HCT116 (cell line): ENCODE data around the gene CFAP46. TPM values are rescaled to one million over a fixed set of nuclear protein-coding genes. Genes with fewer than 3 reads are reported as not detected.
"Not testable (repeated sequence)": the region's sequence is repeated elsewhere in the genome, so short reads cannot be mapped to it uniquely, and the experiment has no call there.

Source experiments
- ATAC-seq: fragments of 200-7000 bp; cut with Tn5 transposase; 2 replicates; pipeline ENCODE4 v1.9.1; 2020; ENCODE audit warnings: mild to moderate bottlenecking, moderate library complexity
- BruUV-seq: library from RNA; stranded (reverse); fragments of 400-500 nt; replicated peaks from 2 replicates; lab custom pipeline; 2021; lab: Mats Ljungman, UMichigan
- CTCF ChIA-PET: fragments of 300-600 bp; sonication (Branson Sonifier 250); formaldehyde crosslinking; loops from one replicate; lab custom pipeline; 2021; ENCODE audit warnings: antibody characterized with exemption; lab: Charles Lee
- POLR2A ChIA-PET: fragments of 300-600, 350-600 bp; sonication (Branson Sonifier 250); formaldehyde crosslinking; loops from one replicate; lab custom pipeline; 2021; ENCODE audit warnings: antibody characterized with exemption; lab: Charles Lee
- RAD21 ChIA-PET, 2 experiments: fragments of 300-600 bp; sonication (Branson Sonifier 250); formaldehyde crosslinking; loops; one replicate each; lab custom pipeline; 2023; ENCODE audit warnings: low total read pairs in 2 of 2; ENCODE audit not compliant: uncharacterized antibody in 2 of 2, unreplicated experiment in 2 of 2, low non-redundant PET in 1 of 2; lab: Charles Lee
- DNase-seq: peaks from one replicate; pipeline ENCODE4 v3.0.0-alpha.2; 2010; ENCODE audit warnings: low read depth, low spot score
- H2AFZ ChIP-seq: fragments of 200-600 bp; shearing (Covaris generic), sonication (generic); 2 replicates; pipeline ENCODE4 v1.6.1; 2017; ENCODE audit warnings: low read depth, mixed run types, mixed read lengths, antibody characterized with exemption, low read length; ENCODE audit not compliant: poor library complexity, severe bottlenecking
- H3K27ac ChIP-seq: 2 replicates; pipeline ENCODE4 v1.5.1; 2012; ENCODE audit warnings: low read depth, low read length
- H3K27me3 ChIP-seq: fragments of 200-600 bp; sonication (generic); 2 replicates; pipeline ENCODE4 v1.6.1; 2016; ENCODE audit warnings: mixed run types, low read length, mixed read lengths; ENCODE audit not compliant: insufficient read depth
- H3K36me3 ChIP-seq, 2 experiments: fragments of 200-500 bp in 1 of 2; fragments of 200-600 bp in 1 of 2; sonication (Bioruptor generic) in 1 of 2; sonication (generic) in 1 of 2; 2 replicates each; pipeline versions ENCODE4 v1.5.1 to v1.6.1; 2014 to 2016; ENCODE audit warnings: low read length in 2 of 2, inconsistent platforms in 1 of 2, mixed read lengths in 1 of 2, mixed run types in 1 of 2; ENCODE audit not compliant: insufficient read depth in 2 of 2, control insufficient read depth in 1 of 2
- H3K4me1 ChIP-seq, 2 experiments: fragments of 200-600 bp in 1 of 2; sonication (generic) in 1 of 2; 2 replicates each; pipeline versions ENCODE4 v1.5.1 to v1.6.1; 2012 to 2017; ENCODE audit warnings: low read length in 2 of 2, inconsistent platforms in 1 of 2, mild to moderate bottlenecking in 1 of 2, mixed read lengths in 1 of 2, mixed run types in 1 of 2, moderate library complexity in 1 of 2; ENCODE audit not compliant: insufficient read depth in 2 of 2, control insufficient read depth in 1 of 2
- H3K4me2 ChIP-seq: fragments of 200-600 bp; sonication (generic); 2 replicates; pipeline ENCODE4 v1.6.1; 2017; ENCODE audit warnings: mixed run types, low read length, mixed read lengths
- H3K4me3 ChIP-seq, 2 experiments: fragments of 200-600 bp in 1 of 2; sonication (generic) in 1 of 2; replicated peaks in 1 of 2; 2 replicates each; pipeline ENCODE4 v1.5.1; 2011 to 2016; ENCODE audit warnings: low read length in 2 of 2, control low read depth in 1 of 2, low read depth in 1 of 2, mild to moderate bottlenecking in 1 of 2, mixed read lengths in 1 of 2, mixed run types in 1 of 2
- H3K79me2 ChIP-seq: fragments of 200-600 bp; sonication (generic); 2 replicates; pipeline ENCODE4 v1.6.1; 2017; ENCODE audit warnings: mild to moderate bottlenecking, mixed run types, low read length, moderate library complexity, mixed read lengths; ENCODE audit not compliant: insufficient read depth
- H3K9ac ChIP-seq: fragments of 200-600 bp; sonication (generic); 2 replicates; pipeline ENCODE4 v1.6.1; 2016; ENCODE audit warnings: low read length, mixed read lengths
- H3K9me2 ChIP-seq: fragments of 200-600 bp; sonication (generic), shearing (Covaris generic); 2 replicates; pipeline ENCODE4 v1.6.1; 2017; ENCODE audit warnings: mixed run types, mild to moderate bottlenecking, moderate library complexity; ENCODE audit not compliant: insufficient read depth
- H3K9me3 ChIP-seq, 2 experiments: fragments of 200-500 bp in 1 of 2; fragments of 200-600 bp in 1 of 2; sonication (Bioruptor generic) in 1 of 2; sonication (generic) in 1 of 2; 2 replicates each; pipeline ENCODE4 v1.6.1; 2014 to 2017; ENCODE audit warnings: low read length in 2 of 2, mixed read lengths in 2 of 2, inconsistent platforms in 1 of 2, low read depth in 1 of 2, mild to moderate bottlenecking in 1 of 2, mixed run types in 1 of 2, moderate library complexity in 1 of 2; ENCODE audit not compliant: control insufficient read depth in 1 of 2, insufficient read depth in 1 of 2
- H4K20me1 ChIP-seq: fragments of 200-600 bp; sonication (generic), shearing (Covaris generic); 2 replicates; pipeline ENCODE4 v1.6.1; 2017; ENCODE audit warnings: mixed run types, mild to moderate bottlenecking, moderate library complexity; ENCODE audit not compliant: insufficient read depth
- CBX3 ChIP-seq: IDR thresholded peaks from 2 replicates; pipeline ENCODE4 v1.6.1; 2012; ENCODE audit warnings: low read depth
- ELF1 ChIP-seq: IDR thresholded peaks from 2 replicates; pipeline ENCODE4 v1.6.1; 2012; ENCODE audit warnings: low read depth, borderline replicate concordance
- EZH2phosphoT487 ChIP-seq: fragments of 200-600 bp; IDR thresholded peaks from 2 replicates; pipeline ENCODE4 v1.6.1; 2018; ENCODE audit warnings: antibody characterized with exemption, borderline replicate concordance
- FOSL1 ChIP-seq: IDR thresholded peaks from 2 replicates; pipeline ENCODE4 v1.6.1; 2012; ENCODE audit warnings: low read depth
- RAD21 ChIP-seq: IDR thresholded peaks from 2 replicates; pipeline ENCODE4 v1.6.1; 2012; ENCODE audit warnings: low read depth, mild to moderate bottlenecking
- SIN3A ChIP-seq: IDR thresholded peaks from 2 replicates; pipeline ENCODE4 v1.6.1; 2012; ENCODE audit warnings: low read depth
- SP1 ChIP-seq: IDR thresholded peaks from 2 replicates; pipeline ENCODE4 v1.6.1; 2012; ENCODE audit warnings: low read depth
- TCF7L2 ChIP-seq: IDR thresholded peaks from 2 replicates; pipeline ENCODE4 v1.7.0; 2011; ENCODE audit warnings: borderline replicate concordance, inconsistent platforms; ENCODE audit not compliant: insufficient read depth, insufficient read length; ENCODE audit errors: extremely low read depth
- YY1 ChIP-seq: IDR thresholded peaks from 2 replicates; pipeline ENCODE4 v1.6.1; 2011; ENCODE audit warnings: low read length, low read depth, moderate library complexity, mild to moderate bottlenecking; ENCODE audit not compliant: insufficient replicate concordance; ENCODE audit errors: extremely low read depth
- ZNF274 ChIP-seq: fragments of 200-500 bp; sonication (Bioruptor generic); IDR thresholded peaks from 2 replicates; pipeline ENCODE4 v1.6.1; 2014; ENCODE audit warnings: mild to moderate bottlenecking, low read depth, low read length, inconsistent platforms
- intact Hi-C: fragments of 100-400 bp; cut with micrococcal nuclease; formaldehyde crosslinking; loops from 2 replicates; pipeline ENCODE4 v1.10.0; 2022
- total RNA-seq: library from RNA; stranded (reverse); gene quantifications from one replicate; pipeline ENCODE4 v1.2.1, GENCODE V29; 2021; ENCODE audit not compliant: unreplicated experiment
- TF ChIP-seq, protein P1 (sequence below): IDR thresholded peaks from 2 replicates; pipeline ENCODE4 v1.6.1; 2012
- TF ChIP-seq, protein P2 (sequence below), 3 experiments: fragments of 200-600 bp in 1 of 3; sonication (generic) in 1 of 3; IDR thresholded peaks in 2 of 3; conservative IDR thresholded peaks in 1 of 3; 2 replicates each; pipeline ENCODE4 v1.5.1; 2012 to 2017; ENCODE audit warnings: low read depth in 2 of 3, low read length in 2 of 3, antibody characterized with exemption in 1 of 3, borderline replicate concordance in 1 of 3, control low read depth in 1 of 3, mild to moderate bottlenecking in 1 of 3, mixed read lengths in 1 of 3, mixed run types in 1 of 3, moderate library complexity in 1 of 3; ENCODE audit not compliant: insufficient read depth in 1 of 3
- TF ChIP-seq, protein P3 (sequence below): IDR thresholded peaks from 2 replicates; pipeline ENCODE4 v1.6.1; 2012; ENCODE audit warnings: low read depth

CFAP46 gene
- total RNA-seq, 1 experiment from 2014 or later: 1.4 TPM

DNA sequence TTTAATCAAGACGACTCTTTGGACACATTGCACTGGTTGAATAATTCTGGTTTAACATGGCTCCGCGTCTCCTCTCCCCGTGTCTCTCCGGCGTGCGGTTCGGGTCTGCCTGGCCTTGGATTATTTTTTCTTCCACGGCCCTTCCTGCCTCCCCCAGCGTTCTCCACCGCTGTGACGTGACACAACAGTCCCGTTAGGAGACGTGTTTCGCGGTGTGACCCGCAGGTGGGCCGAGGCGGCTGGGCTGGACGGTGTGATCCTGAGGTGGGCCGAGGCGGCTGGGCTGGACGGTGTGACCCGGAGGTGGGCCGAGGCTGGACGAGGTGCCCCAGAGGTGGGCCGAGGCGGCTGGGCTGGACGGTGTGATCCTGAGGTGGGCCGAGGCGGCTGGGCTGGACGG, 144.4 kb downstream of the CFAP46 start:
- H3K9me3 ChIP-seq, RAD21 ChIA-PET, H2AFZ ChIP-seq, H3K27ac ChIP-seq, H3K27me3 ChIP-seq, CTCF ChIA-PET, H3K4me3 ChIP-seq, ATAC-seq, intact Hi-C loops, H3K4me1 ChIP-seq, H3K9me2 ChIP-seq, H3K9ac ChIP-seq, BruUV-seq, DNase-seq, H3K36me3 ChIP-seq, H4K20me1 ChIP-seq, POLR2A ChIA-PET, H3K4me2 ChIP-seq, H3K79me2 ChIP-seq: not testable (repeated sequence)

DNA sequence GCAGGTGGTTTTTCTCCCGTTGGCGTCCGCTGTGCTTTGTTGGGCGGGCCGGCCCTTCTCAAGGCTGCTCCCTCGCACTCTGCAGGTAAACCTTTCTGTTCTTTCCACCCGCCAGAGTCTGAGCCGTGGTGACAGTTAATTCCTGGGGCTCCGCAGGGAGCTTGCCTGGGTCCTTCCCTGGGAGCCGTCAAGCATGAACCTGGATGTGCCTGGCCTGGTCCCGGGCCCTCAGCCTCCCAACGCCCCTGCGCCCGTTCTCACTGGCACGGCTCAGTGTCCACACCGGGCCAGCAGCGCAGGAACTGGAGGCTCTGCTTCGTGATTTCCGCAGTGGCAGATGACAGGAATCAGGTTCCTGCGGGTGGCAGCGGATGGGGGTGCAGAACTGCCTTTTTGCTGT, 145.5 kb downstream of the CFAP46 start:
- H3K79me2 ChIP-seq: no peaks in the 10 kb centered on the region
- ChIA-PET CTCF (no interaction called here), RAD21 (no interaction called here), POLR2A (no interaction called here)
- no peaks in the 10 kb centered on the region for H3K27me3 ChIP-seq
- ATAC-seq (no peak), DNase-seq (no peak)
- no peak overlapping the region for H3K9ac ChIP-seq
- BruUV-seq: no TSS peak
- H3K27ac ChIP-seq: no peak overlapping the region
- H3K4me3 ChIP-seq: no peak overlapping the region
- intact Hi-C loops: no loop called here
- no peaks in the 10 kb centered on the region for H4K20me1 ChIP-seq
- no peaks in the 10 kb centered on the region for H3K9me3 ChIP-seq
- no peaks in the 10 kb centered on the region for H3K9me2 ChIP-seq
- H3K36me3 ChIP-seq: no peaks in the 10 kb centered on the region
- no peaks in the 10 kb centered on the region for H3K4me1 ChIP-seq
- no peak overlapping the region for H2AFZ ChIP-seq
- H3K4me2 ChIP-seq: no peak overlapping the region
- TF ChIP-seq, protein P1, sequence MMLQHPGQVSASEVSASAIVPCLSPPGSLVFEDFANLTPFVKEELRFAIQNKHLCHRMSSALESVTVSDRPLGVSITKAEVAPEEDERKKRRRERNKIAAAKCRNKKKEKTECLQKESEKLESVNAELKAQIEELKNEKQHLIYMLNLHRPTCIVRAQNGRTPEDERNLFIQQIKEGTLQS: no peak
- TF ChIP-seq SIN3A (no peak), CBX3 (no peak), FOSL1 (no peak), EZH2phosphoT487 (no peak), SP1 (no peak), ZNF274 (no peak), RAD21 (no peak), TCF7L2 (no peak), ELF1 (no peak), YY1 (no peak)
- TF ChIP-seq, protein P2, sequence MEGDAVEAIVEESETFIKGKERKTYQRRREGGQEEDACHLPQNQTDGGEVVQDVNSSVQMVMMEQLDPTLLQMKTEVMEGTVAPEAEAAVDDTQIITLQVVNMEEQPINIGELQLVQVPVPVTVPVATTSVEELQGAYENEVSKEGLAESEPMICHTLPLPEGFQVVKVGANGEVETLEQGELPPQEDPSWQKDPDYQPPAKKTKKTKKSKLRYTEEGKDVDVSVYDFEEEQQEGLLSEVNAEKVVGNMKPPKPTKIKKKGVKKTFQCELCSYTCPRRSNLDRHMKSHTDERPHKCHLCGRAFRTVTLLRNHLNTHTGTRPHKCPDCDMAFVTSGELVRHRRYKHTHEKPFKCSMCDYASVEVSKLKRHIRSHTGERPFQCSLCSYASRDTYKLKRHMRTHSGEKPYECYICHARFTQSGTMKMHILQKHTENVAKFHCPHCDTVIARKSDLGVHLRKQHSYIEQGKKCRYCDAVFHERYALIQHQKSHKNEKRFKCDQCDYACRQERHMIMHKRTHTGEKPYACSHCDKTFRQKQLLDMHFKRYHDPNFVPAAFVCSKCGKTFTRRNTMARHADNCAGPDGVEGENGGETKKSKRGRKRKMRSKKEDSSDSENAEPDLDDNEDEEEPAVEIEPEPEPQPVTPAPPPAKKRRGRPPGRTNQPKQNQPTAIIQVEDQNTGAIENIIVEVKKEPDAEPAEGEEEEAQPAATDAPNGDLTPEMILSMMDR (IDR thresholded peaks at IDR 0.05 in 2 of 3, conservative IDR thresholded peaks at IDR 0.05 in 1 of 3; ENCODE audit: borderline replicate concordance in 1 of 3, insufficient read depth in 1 of 3, low read depth in 2 of 3, low read length in 2 of 3): no peak
- TF ChIP-seq, protein P3, sequence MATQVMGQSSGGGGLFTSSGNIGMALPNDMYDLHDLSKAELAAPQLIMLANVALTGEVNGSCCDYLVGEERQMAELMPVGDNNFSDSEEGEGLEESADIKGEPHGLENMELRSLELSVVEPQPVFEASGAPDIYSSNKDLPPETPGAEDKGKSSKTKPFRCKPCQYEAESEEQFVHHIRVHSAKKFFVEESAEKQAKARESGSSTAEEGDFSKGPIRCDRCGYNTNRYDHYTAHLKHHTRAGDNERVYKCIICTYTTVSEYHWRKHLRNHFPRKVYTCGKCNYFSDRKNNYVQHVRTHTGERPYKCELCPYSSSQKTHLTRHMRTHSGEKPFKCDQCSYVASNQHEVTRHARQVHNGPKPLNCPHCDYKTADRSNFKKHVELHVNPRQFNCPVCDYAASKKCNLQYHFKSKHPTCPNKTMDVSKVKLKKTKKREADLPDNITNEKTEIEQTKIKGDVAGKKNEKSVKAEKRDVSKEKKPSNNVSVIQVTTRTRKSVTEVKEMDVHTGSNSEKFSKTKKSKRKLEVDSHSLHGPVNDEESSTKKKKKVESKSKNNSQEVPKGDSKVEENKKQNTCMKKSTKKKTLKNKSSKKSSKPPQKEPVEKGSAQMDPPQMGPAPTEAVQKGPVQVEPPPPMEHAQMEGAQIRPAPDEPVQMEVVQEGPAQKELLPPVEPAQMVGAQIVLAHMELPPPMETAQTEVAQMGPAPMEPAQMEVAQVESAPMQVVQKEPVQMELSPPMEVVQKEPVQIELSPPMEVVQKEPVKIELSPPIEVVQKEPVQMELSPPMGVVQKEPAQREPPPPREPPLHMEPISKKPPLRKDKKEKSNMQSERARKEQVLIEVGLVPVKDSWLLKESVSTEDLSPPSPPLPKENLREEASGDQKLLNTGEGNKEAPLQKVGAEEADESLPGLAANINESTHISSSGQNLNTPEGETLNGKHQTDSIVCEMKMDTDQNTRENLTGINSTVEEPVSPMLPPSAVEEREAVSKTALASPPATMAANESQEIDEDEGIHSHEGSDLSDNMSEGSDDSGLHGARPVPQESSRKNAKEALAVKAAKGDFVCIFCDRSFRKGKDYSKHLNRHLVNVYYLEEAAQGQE: no peak
